D721Med (cell line): ENCODE measurements around the gene GHRL.

Experiments
- DNase-seq: peaks from one replicate; pipeline ENCODE4 v3.0.0; 2011; ENCODE audit warnings: low spot score; ENCODE audit not compliant: insufficient read length
- FAIRE-seq: peaks from 2 replicates; lab custom pipeline; 2011; peaks lifted over from hg19 to GRCh38; lab: Jason Lieb, UNC
- CTCF ChIP-seq: IDR thresholded peaks from 2 replicates; pipeline ENCODE4 v1.5.1; 2012; ENCODE audit warnings: mild to moderate bottlenecking, control low read depth; ENCODE audit not compliant: insufficient read depth; ENCODE audit errors: missing control alignments

The GHRL gene

DNA sequence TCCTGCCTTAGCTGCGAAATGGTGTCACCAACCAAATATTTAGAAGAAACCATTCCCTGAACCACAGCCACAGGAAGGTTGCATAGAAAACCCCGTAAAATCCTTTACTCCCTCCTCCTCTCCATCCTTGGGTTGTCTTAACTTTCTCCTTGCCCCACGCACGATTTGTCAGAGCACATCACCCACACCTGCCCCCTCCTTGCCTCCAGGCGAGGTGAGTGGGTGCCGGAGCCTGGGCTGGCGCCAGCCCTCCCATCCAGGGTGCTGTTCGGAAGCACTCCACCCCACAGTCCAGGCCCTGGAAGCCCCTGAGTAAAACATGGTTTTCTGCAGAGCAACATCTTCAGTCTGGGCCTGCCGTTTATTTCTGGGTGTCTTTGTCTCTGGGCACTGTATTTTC, 3.7 kb downstream of the GHRL start:
- no peak for DNase-seq
- FAIRE-seq: no peak
- no peak for TF ChIP-seq CTCF

GRCh38 chr3:10288575-10288960, 4.2 kb downstream of the GHRL start:
- no peak for DNase-seq
- no peak for TF ChIP-seq CTCF
- FAIRE-seq: no peak

DNA sequence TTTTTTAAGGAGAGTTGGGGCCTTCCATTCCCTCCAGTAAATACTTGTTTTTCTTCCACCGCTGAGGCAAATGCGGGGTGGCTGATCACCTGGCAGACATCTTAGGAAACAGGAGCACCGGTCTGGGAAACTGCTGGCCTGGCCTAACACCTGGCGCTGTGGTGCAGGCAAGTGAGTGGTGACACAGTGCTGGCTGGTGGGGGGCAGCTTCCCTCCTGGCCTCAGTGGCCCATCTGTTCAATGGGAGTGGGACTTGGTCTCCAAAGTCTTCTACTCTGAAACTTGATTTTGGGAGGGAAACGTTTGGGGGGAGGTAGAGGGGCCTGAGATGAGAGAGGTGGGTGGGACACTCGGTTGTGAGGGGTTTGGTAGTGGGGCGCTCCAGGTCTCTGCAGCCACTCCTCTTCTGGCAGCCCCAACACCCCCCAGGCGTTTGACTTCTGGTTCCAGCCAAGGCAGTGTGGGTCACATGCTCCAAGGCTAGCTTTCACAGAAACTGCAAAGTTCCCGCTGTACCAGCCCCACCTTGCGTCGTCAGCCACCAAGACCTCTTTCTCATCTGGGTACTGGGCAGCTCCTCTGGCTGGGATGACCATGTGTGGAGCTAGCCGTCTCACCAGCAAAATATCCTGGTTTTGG, 4.7 kb downstream of the GHRL start:
- no peak for FAIRE-seq
- no peak for DNase-seq
- no peak for TF ChIP-seq CTCF

DNA sequence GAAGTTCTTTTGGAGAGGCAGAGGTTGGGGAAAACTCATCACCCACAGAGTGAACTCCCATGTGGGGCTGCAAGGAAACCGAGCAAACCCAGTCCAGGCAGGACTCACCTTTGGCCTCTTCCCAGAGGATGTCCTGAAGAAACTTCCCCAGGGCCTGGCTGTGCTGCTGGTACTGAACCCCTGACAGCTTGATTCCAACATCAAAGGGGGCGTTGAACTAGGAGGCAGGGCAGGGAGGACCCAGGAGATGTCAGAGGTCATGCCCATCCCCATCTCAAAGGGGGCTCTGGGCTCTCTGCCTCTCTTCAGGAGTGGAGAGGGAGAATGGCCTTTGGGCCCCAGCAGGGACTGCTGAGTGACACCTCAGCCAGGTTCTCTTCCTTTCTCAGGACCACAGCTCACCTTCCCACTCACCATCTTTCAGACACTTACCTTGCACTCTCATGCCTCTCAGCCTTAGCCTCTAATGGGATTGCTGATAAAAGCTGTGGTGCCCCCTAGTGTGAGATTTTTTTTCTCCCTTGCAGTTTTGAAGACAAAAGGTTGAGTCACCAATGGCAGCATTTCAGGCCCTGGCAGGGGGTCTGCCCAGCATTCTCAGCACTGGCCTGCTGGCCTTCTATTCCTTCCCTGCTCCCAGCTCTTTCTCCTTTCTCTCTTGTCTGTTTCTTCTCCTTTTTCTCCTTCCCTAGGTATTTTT, 6.0 kb downstream of the GHRL start:
- TF ChIP-seq CTCF: peak; percentile 48
- FAIRE-seq (no peak), DNase-seq (peak; percentile 81)

DNA sequence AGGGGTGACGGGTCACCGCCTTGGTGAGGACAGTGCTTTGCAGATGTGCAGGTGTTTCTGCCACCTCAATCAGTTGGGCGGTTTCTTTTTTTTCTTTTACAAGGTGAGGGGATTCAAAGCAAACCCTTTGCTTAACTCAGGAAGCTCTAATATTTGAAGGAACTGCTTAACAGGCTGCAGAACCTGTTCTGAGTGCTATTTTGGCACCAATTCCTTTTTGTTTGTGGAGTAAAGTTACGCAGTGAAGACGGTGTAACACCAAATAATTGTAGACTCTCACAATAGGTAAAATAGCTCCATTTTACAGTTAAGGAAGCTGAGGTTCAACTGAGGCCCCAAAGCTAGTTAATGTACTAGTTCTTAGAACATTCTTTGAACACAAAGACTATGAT, 6.6 kb downstream of the GHRL start:
- no peak for TF ChIP-seq CTCF
- FAIRE-seq: no peak
- no peak for DNase-seq

DNA sequence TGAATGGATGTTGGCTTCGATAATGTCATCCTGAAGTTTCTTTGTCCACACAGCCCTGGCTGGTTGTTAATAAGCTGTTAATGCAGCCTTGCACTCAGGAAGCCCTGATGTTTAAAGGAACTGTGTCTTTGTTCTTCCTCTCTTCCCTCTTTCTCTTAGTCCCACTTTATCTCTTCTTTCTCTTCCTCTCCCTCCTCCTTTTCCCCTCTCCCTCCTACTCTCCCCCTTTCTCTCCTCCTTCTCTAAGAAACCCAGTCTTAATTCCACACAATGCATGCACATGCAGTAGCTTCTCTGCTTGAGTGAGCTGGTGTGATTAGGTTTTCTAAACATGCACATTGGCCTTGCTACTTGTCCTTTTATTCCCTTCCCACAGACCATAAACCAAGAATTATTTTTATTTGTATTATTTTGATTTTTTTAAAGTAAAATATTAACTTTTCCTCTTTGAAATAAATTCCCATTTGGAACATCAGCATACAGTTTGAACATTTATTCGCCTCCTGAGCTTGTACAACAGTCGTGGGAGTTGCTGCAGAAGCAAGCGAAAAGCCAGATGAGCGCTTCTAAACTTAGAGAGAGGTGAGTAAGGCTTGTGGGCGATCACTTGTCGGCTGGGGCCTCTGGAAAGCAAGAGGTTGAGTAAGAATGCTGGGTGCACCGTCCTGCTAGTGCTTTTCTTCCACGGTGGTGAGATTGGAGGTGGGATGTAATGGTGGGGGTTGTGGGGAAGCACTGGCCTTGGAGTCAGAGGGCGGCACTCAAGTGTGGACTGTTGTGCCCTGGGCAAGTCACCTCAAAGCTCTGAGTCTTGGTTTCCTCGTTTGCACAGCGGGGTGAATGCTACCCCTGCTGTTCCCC, 7.2 kb downstream of the GHRL start:
- TF ChIP-seq CTCF: no peak
- no peak for FAIRE-seq

More for the DNA sequence above, 7.2 kb downstream of the GHRL start:
- no peak for DNase-seq
